ENCODE data around the gene THBS1.

The THBS1 gene

GRCh38 chr15:39574427-39574826 is 6.5 kb upstream of the THBS1 start:
- DNase-seq (ENCODE audit: low spot score): no peak

- no peak for DNase-seq (ENCODE audit: low spot score)
Measured at GRCh38 chr15:39575180-39575579, 5.7 kb upstream of the THBS1 start.

GRCh38 chr15:39578851-39579486 is 1.9 kb upstream of the THBS1 start:
- no peak for DNase-seq (ENCODE audit: low spot score)

- peak; percentile 33 for DNase-seq (ENCODE audit: low spot score)
Measured at GRCh38 chr15:39579487-39580116, 1.3 kb upstream of the THBS1 start.

GRCh38 chr15:39580117-39580484 is 778 bp upstream of the THBS1 start:
- peak; percentile 70 for DNase-seq (ENCODE audit: low spot score)

- no peak for DNase-seq (ENCODE audit: low spot score)
Measured at GRCh38 chr15:39581242-39581792, 438 bp downstream of the THBS1 start.

- no peak for DNase-seq (ENCODE audit: low spot score)
Measured at GRCh38 chr15:39581793-39582285, 960 bp downstream of the THBS1 start.

- DNase-seq (ENCODE audit: low spot score): no peak
Measured at GRCh38 chr15:39582286-39582976, 1.6 kb downstream of the THBS1 start.

- no peak for DNase-seq (ENCODE audit: low spot score)
Measured at GRCh38 chr15:39582977-39583595, 2.2 kb downstream of the THBS1 start.

GRCh38 chr15:39583596-39584265 is 2.9 kb downstream of the THBS1 start:
- no peak for DNase-seq (ENCODE audit: low spot score)

- no peak for DNase-seq (ENCODE audit: low spot score)
Measured at GRCh38 chr15:39584266-39584659, 3.4 kb downstream of the THBS1 start.

- DNase-seq (ENCODE audit: low spot score): no peak
Measured at GRCh38 chr15:39584662-39585388, 3.9 kb downstream of the THBS1 start.

- no peak for DNase-seq (ENCODE audit: low spot score)
Measured at GRCh38 chr15:39585389-39585841, 4.5 kb downstream of the THBS1 start.

GRCh38 chr15:39585871-39586301 is 5.0 kb downstream of the THBS1 start:
- DNase-seq (ENCODE audit: low spot score): no peak

GRCh38 chr15:39586387-39587095 is 5.7 kb downstream of the THBS1 start:
- peak; percentile 46 for DNase-seq (ENCODE audit: low spot score)

GRCh38 chr15:39587096-39587721 is 6.3 kb downstream of the THBS1 start:
- no peak for DNase-seq (ENCODE audit: low spot score)

- DNase-seq (ENCODE audit: low spot score): no peak
Measured at GRCh38 chr15:39587731-39588530, 7.1 kb downstream of the THBS1 start.

GRCh38 chr15:39588531-39589192 is 7.8 kb downstream of the THBS1 start:
- DNase-seq (ENCODE audit: low spot score): no peak

Measured in Ammon's horn (tissue), 1 donor.